SH-SY5Y (cell line): Measurements from ENCODE around the gene NYAP1.

Experiments used
- GATA2 ChIP-seq: IDR thresholded peaks from 2 replicates; pipeline ENCODE4 v1.6.1; 2011; ENCODE audit warnings: mild to moderate bottlenecking, low read depth, low read length
- GATA3 ChIP-seq: IDR thresholded peaks from 2 replicates; pipeline ENCODE4 v1.6.1; 2011; ENCODE audit warnings: low read depth, mild to moderate bottlenecking, low read length, moderate library complexity

DNA sequence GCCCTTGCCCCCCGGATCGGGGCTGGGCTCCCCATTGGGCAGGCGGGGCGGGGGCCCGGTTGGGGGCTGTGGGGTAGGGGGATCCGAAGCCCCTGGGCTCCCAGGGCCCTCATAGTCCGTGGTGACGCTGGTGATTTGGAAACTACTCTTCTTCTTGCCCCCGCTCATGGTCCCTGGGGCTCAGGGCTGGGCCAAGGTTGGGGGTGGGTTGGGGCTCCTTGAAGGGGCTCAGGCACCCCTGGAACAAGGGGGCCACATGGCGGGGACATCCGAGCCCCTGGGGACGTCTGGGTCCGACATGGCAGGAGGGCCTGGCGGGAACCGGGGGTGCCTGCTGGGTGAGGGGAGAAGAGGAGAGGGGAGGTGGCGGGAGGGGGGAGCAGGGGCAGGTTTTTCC, 5.9 kb upstream of the NYAP1 start:
- TF ChIP-seq GATA2: no peak
- no peak for TF ChIP-seq GATA3
